Testis (tissue), 3 donors: ENCODE data around the gene CDC25A. TPM values are rescaled to one million over a fixed set of nuclear protein-coding genes. Genes with fewer than 3 reads are reported as not detected.
A peak's percentile ranks its signal among the peaks of the same experiment; 100 is the strongest.

ENCODE experiments used
- DNase-seq: peaks from one replicate; pipeline ENCODE4 v3.0.0-alpha.2; 2019
- H3K27ac ChIP-seq, 2 donors: fragments of 200-600 bp; sonication (generic); one replicate each; pipeline ENCODE4 v1.5.1; 2019
- H3K27me3 ChIP-seq: fragments of 200-600 bp; sonication (generic); one replicate; pipeline ENCODE4 v1.5.1; 2019
- H3K36me3 ChIP-seq: fragments of 200-600 bp; sonication (generic); one replicate; pipeline ENCODE4 v1.5.1; 2017; ENCODE audit warnings: low read depth; ENCODE audit errors: missing control alignments
- H3K4me1 ChIP-seq: fragments of 200-600 bp; sonication (generic); one replicate; pipeline ENCODE4 v1.5.1; 2019
- H3K4me3 ChIP-seq, 2 donors: fragments of 200-600 bp; sonication (generic); one replicate each; pipeline ENCODE4 v1.5.1; 2017 to 2019
- H3K9me3 ChIP-seq: fragments of 200-600 bp; sonication (generic); one replicate; pipeline ENCODE4 v1.5.1; 2017
- CTCF ChIP-seq, 3 experiments: fragments of 450-650 bp in 2 of 3; fragments of 200-600 bp in 1 of 3; sonication (generic) in 1 of 3; IDR thresholded peaks; one replicate each; pipeline ENCODE4 v1.5.1; 2016 to 2019; ENCODE audit warnings: antibody characterized with exemption in 3 of 3, mild to moderate bottlenecking in 2 of 3, moderate library complexity in 1 of 3
- POLR2A ChIP-seq: fragments of 450-650 bp; IDR thresholded peaks from one replicate; pipeline ENCODE4 v1.6.1; 2017; ENCODE audit warnings: antibody characterized with exemption, mild to moderate bottlenecking, moderate library complexity
- WGBS, 2 donors: methylation state at CpG; one replicate each; pipeline ENCODE4 v1.1.5; 2018; 5-methylcytosine and 5-hydroxymethylcytosine counted together
- intact Hi-C: fragments of 100-400 bp; cut with DNase I; formaldehyde crosslinking; loops from one replicate; pipeline ENCODE4 v1.15.1; 2023; ENCODE audit warnings: low total_unique reads
- polyA plus RNA-seq: library from polyadenylated mRNA; stranded (reverse); fragments of 350-450 nt; fragmentation: Illumina TruSeq; extraction: RNeasy Lipid Tissue Mini Kit (QIAGEN cat#74804); gene quantifications from one replicate; pipeline ENCODE4 v1.2.3, GENCODE V29; 2014; ENCODE audit warnings: low read depth, low replicate concordance; ENCODE audit not compliant: insufficient read depth
- total RNA-seq, 2 donors: library from RNA; depleted of rRNA; stranded (reverse); fragments of >200 nt; gene quantifications; one replicate each; pipeline ENCODE4 v1.2.3, GENCODE V29; 2016

CDC25A gene
- total and polyA plus RNA-seq, 3 donors from 2014 or later, result 29.3 to 51.6 (median 46.3) TPM

GRCh38 chr3:48232232-48232631 lies 44.0 kb upstream of the CDC25A start:
- WGBS, 2 donors, result 38 to 61% methylated on average over 4 of the region's 4 CpGs
- Histone ChIP-seq H3K27ac (peak overlapping the region; percentile 10 to 65), H3K36me3 (no peaks in the 10 kb centered on the region), H3K9me3 (no peaks in the 10 kb centered on the region), H3K4me1 (peaks cover 37% of the 10 kb centered on the region), H3K27me3 (no peaks in the 10 kb centered on the region), H3K4me3 (no peak overlapping the region)
- DNase-seq, result peak; percentile 42
- no peak for TF ChIP-seq POLR2A
- TF ChIP-seq CTCF (IDR thresholded peaks at IDR 0.05), result no peak
- intact Hi-C loops, result no loop called here

GRCh38 chr3:48226939-48227338 lies 38.7 kb upstream of the CDC25A start:
- intact Hi-C loops, result no loop called here
- H3K4me1 ChIP-seq, result peaks cover 6% of the 10 kb centered on the region

GRCh38 chr3:48225587-48225986 lies 37.4 kb upstream of the CDC25A start:
- H3K4me3 ChIP-seq, result no peak overlapping the region
- TF ChIP-seq CTCF (IDR thresholded peaks at IDR 0.05), result no peak
- TF ChIP-seq POLR2A, result no peak
- no peak for DNase-seq
- 92 to 95% methylated on average over 2 to 3 of the region's 3 CpGs for WGBS, 2 donors
- H3K27ac ChIP-seq, result no peak overlapping the region
- no peaks in the 10 kb centered on the region for H3K9me3 ChIP-seq
- intact Hi-C loops, result no loop called here
- H3K27me3 ChIP-seq, result no peaks in the 10 kb centered on the region
- H3K4me1 ChIP-seq, result no peaks in the 10 kb centered on the region
- no peaks in the 10 kb centered on the region for H3K36me3 ChIP-seq

More at GRCh38 chr3:48226939-48227338, 38.7 kb upstream of the CDC25A start:
- Histone ChIP-seq H3K36me3 (no peaks in the 10 kb centered on the region), H3K4me3 (no peak overlapping the region), H3K27me3 (no peaks in the 10 kb centered on the region), H3K9me3 (no peaks in the 10 kb centered on the region), H3K27ac (no peak overlapping the region)
- TF ChIP-seq CTCF (IDR thresholded peaks at IDR 0.05), result no peak
- no peak for TF ChIP-seq POLR2A
- 50 to 61% methylated on average over 3 of the region's 3 CpGs for WGBS, 2 donors
- no peak for DNase-seq

- H3K27me3 ChIP-seq, result no peaks in the 10 kb centered on the region
- H3K27ac ChIP-seq, result no peak within 1 kb of the TSS
- peak; percentile 37 for DNase-seq
- no peaks in the 10 kb centered on the region for H3K9me3 ChIP-seq
- no peak within 1 kb of the TSS for H3K4me3 ChIP-seq
- no peak for TF ChIP-seq POLR2A
- no peak for TF ChIP-seq CTCF (IDR thresholded peaks at IDR 0.05)
- peaks cover 4% of the 10 kb centered on the region for H3K4me1 ChIP-seq
- intact Hi-C loops, result no loop called here
- no peaks in the 10 kb centered on the region for H3K36me3 ChIP-seq
- 80 to 83% methylated on average over 11 of the region's 11 CpGs for WGBS, 2 donors
These were observed 34.6 kb upstream of the CDC25A start, which contains the start of gene CAMP for GRCh38 chr3:48222616-48223513. Gene CAMP, plus strand, starts transcription at chr3:48223495. Its CDS starts 17 bp downstream, at chr3:48223512.
